NCI-H1694 treated with DMSO at 0.1 percent for 48 hours (cell line): Measurements from ENCODE around the gene TNFRSF21.
"Not testable (repeated sequence)": the region's sequence is repeated elsewhere in the genome, so short reads cannot be mapped to it uniquely, and the experiment has no call there.

Experiments
- DNase-seq: peaks from one replicate; lab custom pipeline; 2025; lab: John Stamatoyannopoulos, UW

TNFRSF21 gene

GRCh38 chr6:47323321-47323720 is 13.6 kb upstream of the TNFRSF21 start:
- DNase-seq, result no peak

GRCh38 chr6:47321577-47321976 is 11.9 kb upstream of the TNFRSF21 start:
- DNase-seq, result no peak

GRCh38 chr6:47319867-47320266 is 10.2 kb upstream of the TNFRSF21 start:
- no peak for DNase-seq

- no peak for DNase-seq
Measured at GRCh38 chr6:47319382-47319781, 9.7 kb upstream of the TNFRSF21 start.

GRCh38 chr6:47318236-47318989 is 8.7 kb upstream of the TNFRSF21 start:
- DNase-seq, result no peak

- not testable (repeated sequence) for DNase-seq
Measured at GRCh38 chr6:47315181-47315580, 5.5 kb upstream of the TNFRSF21 start.

GRCh38 chr6:47310131-47310480 is 401 bp upstream of the TNFRSF21 start:
- no peak for DNase-seq

GRCh38 chr6:47308552-47309290 is 984 bp downstream of the TNFRSF21 start:
- DNase-seq, result no peak

GRCh38 chr6:47308198-47308517 is 1.5 kb downstream of the TNFRSF21 start:
- DNase-seq, result no peak

GRCh38 chr6:47307362-47308197 is 2.1 kb downstream of the TNFRSF21 start:
- no peak for DNase-seq

- DNase-seq, result no peak
Measured at GRCh38 chr6:47306887-47307286, 2.8 kb downstream of the TNFRSF21 start.

GRCh38 chr6:47303861-47304260 is 5.8 kb downstream of the TNFRSF21 start:
- no peak for DNase-seq

GRCh38 chr6:47303342-47303741 is 6.4 kb downstream of the TNFRSF21 start:
- no peak for DNase-seq

- DNase-seq, result no peak
Measured at GRCh38 chr6:47302043-47302442, 7.7 kb downstream of the TNFRSF21 start.

GRCh38 chr6:47301441-47301840 is 8.3 kb downstream of the TNFRSF21 start:
- no peak for DNase-seq

GRCh38 chr6:47300417-47300816 is 9.3 kb downstream of the TNFRSF21 start:
- no peak for DNase-seq

GRCh38 chr6:47299965-47300364 is 9.7 kb downstream of the TNFRSF21 start:
- DNase-seq, result no peak

- no peak for DNase-seq
Measured at GRCh38 chr6:47298475-47298874, 11.2 kb downstream of the TNFRSF21 start.

- no peak for DNase-seq
Measured at GRCh38 chr6:47294990-47295389, 14.7 kb downstream of the TNFRSF21 start.

- DNase-seq, result no peak
Measured at GRCh38 chr6:47292944-47293343, 16.8 kb downstream of the TNFRSF21 start.

GRCh38 chr6:47292027-47292426 is 17.7 kb downstream of the TNFRSF21 start:
- DNase-seq, result no peak

GRCh38 chr6:47290124-47290834 is 19.4 kb downstream of the TNFRSF21 start:
- DNase-seq, result no peak
